Mucosa of descending colon (tissue), 3 donors: Measurements from ENCODE around the gene TMCO4. TPM values are rescaled to one million over a fixed set of nuclear protein-coding genes. Genes with fewer than 3 reads are reported as not detected.

Experiments
- ATAC-seq: fragments of 200-7000 bp; cut with Tn5 transposase; one replicate; pipeline ENCODE4 v1.9.1; 2020; ENCODE audit warnings: mild to moderate bottlenecking, moderate library complexity
- DNase-seq, 3 donors: peaks; one replicate each; pipeline ENCODE4 v3.0.0-alpha.2; 2020
- H3K36me3 ChIP-seq: fragments of 200-600 bp; one replicate; pipeline ENCODE4 v1.8.0; 2021; ENCODE audit warnings: low read depth, mild to moderate bottlenecking
- H3K4me1 ChIP-seq: fragments of 200-600 bp; one replicate; pipeline ENCODE4 v1.8.0; 2021; ENCODE audit warnings: low read depth, mild to moderate bottlenecking
- H3K4me3 ChIP-seq: fragments of 200-600 bp; one replicate; pipeline ENCODE4 v1.8.0; 2021; ENCODE audit warnings: mild to moderate bottlenecking
- H3K9me3 ChIP-seq: fragments of 200-600 bp; one replicate; pipeline ENCODE4 v1.8.0; 2021; ENCODE audit warnings: mild to moderate bottlenecking
- intact Hi-C, 2 donors: fragments of 100-400 bp; cut with DNase I in 1 of 2; cut with micrococcal nuclease in 1 of 2; formaldehyde crosslinking; loops; one replicate each; pipeline versions ENCODE4 v1.11.0 to v1.11.1; 2022; cut with DNase I, micrococcal nuclease
- total RNA-seq, 3 donors: library from RNA; stranded (reverse); fragmentation: NEBNext Ultra II Directional in 2 of 3; extraction: Animal tissue kit (Norgen Biotek cat#: 25700) in 2 of 3; gene quantifications; one replicate each; pipeline versions ENCODE4 v1.2.1 to v1.2.4, GENCODE V29; 2021 to 2023
- TF ChIP-seq, protein P1 (sequence below): fragments of 200-600 bp; IDR thresholded peaks from one replicate; pipeline ENCODE4 v1.8.0; 2022; ENCODE audit warnings: antibody characterized with exemption, mild to moderate bottlenecking
- donor health status: DM: no; HTN: no; CAD: no; lungs with moderate emphysema.
- donor health status: DM: no; HTN: no; CAD: no.
- donor health status: DM: no; HTN: yes; CAD: no.

Gene TMCO4
- total RNA-seq, 3 donors from 2014 or later, result 27.9 to 42.8 (median 31.9) TPM

GRCh38 chr1:19734472-19734999 lies 65.2 kb downstream of the TMCO4 start:
- Histone ChIP-seq H3K4me3 (no peak overlapping the region), H3K4me1 (no peaks in the 10 kb centered on the region), H3K9me3 (peaks cover 4% of the 10 kb centered on the region), H3K36me3 (no peaks in the 10 kb centered on the region)
- DNase-seq (no peak), ATAC-seq (no peak)
- intact Hi-C loops, result no loop called here
- TF ChIP-seq, protein P1, sequence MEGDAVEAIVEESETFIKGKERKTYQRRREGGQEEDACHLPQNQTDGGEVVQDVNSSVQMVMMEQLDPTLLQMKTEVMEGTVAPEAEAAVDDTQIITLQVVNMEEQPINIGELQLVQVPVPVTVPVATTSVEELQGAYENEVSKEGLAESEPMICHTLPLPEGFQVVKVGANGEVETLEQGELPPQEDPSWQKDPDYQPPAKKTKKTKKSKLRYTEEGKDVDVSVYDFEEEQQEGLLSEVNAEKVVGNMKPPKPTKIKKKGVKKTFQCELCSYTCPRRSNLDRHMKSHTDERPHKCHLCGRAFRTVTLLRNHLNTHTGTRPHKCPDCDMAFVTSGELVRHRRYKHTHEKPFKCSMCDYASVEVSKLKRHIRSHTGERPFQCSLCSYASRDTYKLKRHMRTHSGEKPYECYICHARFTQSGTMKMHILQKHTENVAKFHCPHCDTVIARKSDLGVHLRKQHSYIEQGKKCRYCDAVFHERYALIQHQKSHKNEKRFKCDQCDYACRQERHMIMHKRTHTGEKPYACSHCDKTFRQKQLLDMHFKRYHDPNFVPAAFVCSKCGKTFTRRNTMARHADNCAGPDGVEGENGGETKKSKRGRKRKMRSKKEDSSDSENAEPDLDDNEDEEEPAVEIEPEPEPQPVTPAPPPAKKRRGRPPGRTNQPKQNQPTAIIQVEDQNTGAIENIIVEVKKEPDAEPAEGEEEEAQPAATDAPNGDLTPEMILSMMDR, result no peak

GRCh38 chr1:19734056-19734455 lies 65.7 kb downstream of the TMCO4 start:
- ATAC-seq (no peak), DNase-seq (no peak)
- peaks cover 4% of the 10 kb centered on the region for H3K9me3 ChIP-seq
- no peak overlapping the region for H3K4me3 ChIP-seq
- intact Hi-C loops, result no loop called here
- TF ChIP-seq, protein P1, result no peak
- H3K36me3 ChIP-seq, result no peaks in the 10 kb centered on the region
- H3K4me1 ChIP-seq, result no peaks in the 10 kb centered on the region

GRCh38 chr1:19733615-19734014 lies 66.1 kb downstream of the TMCO4 start:
- intact Hi-C loops, result no loop called here
- peaks cover 4% of the 10 kb centered on the region for H3K9me3 ChIP-seq
- H3K36me3 ChIP-seq, result no peaks in the 10 kb centered on the region
- H3K4me1 ChIP-seq, result no peaks in the 10 kb centered on the region
- DNase-seq (no peak), ATAC-seq (no peak)
- no peak overlapping the region for H3K4me3 ChIP-seq
- TF ChIP-seq, protein P1, result no peak

DNA sequence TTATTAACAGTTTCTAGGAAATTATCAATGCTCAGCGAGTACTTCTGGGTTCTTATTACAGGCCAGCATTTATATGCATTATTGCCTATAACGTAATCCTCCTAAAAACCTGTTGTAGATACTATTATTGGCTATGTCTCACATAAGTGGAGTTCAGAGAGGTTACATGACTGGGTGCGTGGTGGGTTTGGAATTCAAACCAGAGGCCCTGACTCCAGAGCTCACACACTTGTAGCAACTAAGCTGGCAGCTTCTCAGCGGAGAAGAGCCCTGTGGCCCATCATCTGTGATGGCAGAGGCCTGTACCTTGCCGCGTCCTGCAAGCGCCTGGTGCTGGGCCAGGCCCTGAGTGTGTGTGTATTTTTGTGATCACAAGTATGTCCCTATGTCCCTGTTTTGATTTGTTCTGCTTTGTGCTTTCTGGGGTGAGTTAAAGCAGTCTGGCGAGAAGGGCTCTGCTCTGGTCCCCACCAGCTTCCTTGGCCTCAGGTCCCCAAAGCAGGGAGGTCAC lies 68.3 kb downstream of the TMCO4 start:
- H3K4me3 ChIP-seq, result no peak overlapping the region
- intact Hi-C loops, result no loop called here
- peaks cover 4% of the 10 kb centered on the region for H3K9me3 ChIP-seq
- DNase-seq (no peak), ATAC-seq (no peak)
- no peaks in the 10 kb centered on the region for H3K4me1 ChIP-seq
- TF ChIP-seq, protein P1, result no peak
- H3K36me3 ChIP-seq, result no peaks in the 10 kb centered on the region

GRCh38 chr1:19730793-19731192 lies 68.9 kb downstream of the TMCO4 start:
- Histone ChIP-seq H3K4me1 (no peaks in the 10 kb centered on the region), H3K4me3 (no peak overlapping the region), H3K9me3 (peaks cover 4% of the 10 kb centered on the region), H3K36me3 (no peaks in the 10 kb centered on the region)
- intact Hi-C loops, result no loop called here
- no peak for DNase-seq
- TF ChIP-seq, protein P1, result no peak
- no peak for ATAC-seq

DNA sequence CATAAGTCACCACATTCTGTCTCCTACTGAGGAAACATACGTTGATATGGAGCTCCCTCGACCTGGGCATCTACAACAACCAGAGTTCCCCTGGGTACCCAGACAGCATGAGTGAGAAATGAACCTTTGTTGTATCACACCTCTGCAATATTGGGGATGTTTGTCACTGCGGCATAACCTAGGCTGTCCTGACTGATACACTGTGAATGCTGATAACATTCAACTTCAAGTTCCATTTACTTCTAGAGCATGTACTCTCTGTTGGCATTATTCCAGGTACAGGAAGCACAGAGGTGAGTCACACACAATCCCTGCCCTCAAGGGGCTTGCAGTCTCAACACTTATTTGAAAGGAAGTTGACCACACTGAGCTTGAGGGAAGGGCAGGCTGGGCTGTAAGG lies 69.5 kb downstream of the TMCO4 start:
- Histone ChIP-seq H3K9me3 (peaks cover 4% of the 10 kb centered on the region), H3K36me3 (no peaks in the 10 kb centered on the region), H3K4me1 (no peaks in the 10 kb centered on the region), H3K4me3 (no peak overlapping the region)
- DNase-seq (no peak), ATAC-seq (no peak)
- TF ChIP-seq, protein P1, result no peak
- intact Hi-C loops, result no loop called here
